Duodenal mucosa (tissue), 2 donors: ENCODE data around the gene AIG1.

ENCODE experiments used
- H3K27ac ChIP-seq: one replicate; pipeline ENCODE4 v1.7.0; 2013; ENCODE audit warnings: low read depth, low read length
- H3K27me3 ChIP-seq, 2 donors: one replicate each; pipeline ENCODE4 v1.7.0; 2013; ENCODE audit warnings: low read length in 2 of 2, control low read depth in 1 of 2; ENCODE audit not compliant: insufficient read depth in 2 of 2, control insufficient read depth in 1 of 2
- H3K36me3 ChIP-seq, 2 donors: one replicate each; pipeline ENCODE4 v1.7.0; 2013; ENCODE audit warnings: low read length in 2 of 2, control low read depth in 1 of 2; ENCODE audit not compliant: insufficient read depth in 2 of 2, control insufficient read depth in 1 of 2
- H3K4me1 ChIP-seq, 2 donors: one replicate each; pipeline ENCODE4 v1.7.0; 2013; ENCODE audit warnings: low read length in 2 of 2, control low read depth in 1 of 2; ENCODE audit not compliant: insufficient read depth in 2 of 2, control insufficient read depth in 1 of 2
- H3K4me3 ChIP-seq, 2 donors: one replicate each; pipeline ENCODE4 v1.7.0; 2013; ENCODE audit warnings: low read length in 2 of 2, low read depth in 1 of 2
- H3K9ac ChIP-seq, 2 donors: one replicate each; pipeline ENCODE4 v1.7.0; 2013; ENCODE audit warnings: low read length in 2 of 2, low read depth in 1 of 2
- H3K9me3 ChIP-seq, 2 donors: one replicate each; pipeline ENCODE4 v1.7.0; 2013; ENCODE audit warnings: low read length in 2 of 2, control low read depth in 1 of 2; ENCODE audit not compliant: control insufficient read depth in 1 of 2

Gene AIG1

GRCh38 chr6:143199291-143199690, 138.6 kb downstream of the AIG1 start:
- Histone ChIP-seq H3K4me3 (no peak overlapping the region), H3K9me3 (no peaks in the 10 kb centered on the region), H3K36me3 (peaks cover 0 to 3% of the 10 kb centered on the region in 2 donors), H3K9ac (no peak overlapping the region), H3K4me1 (no peaks in the 10 kb centered on the region), H3K27ac (no peak overlapping the region), H3K27me3 (no peaks in the 10 kb centered on the region)

- Histone ChIP-seq H3K27ac (no peak overlapping the region), H3K9me3 (no peaks in the 10 kb centered on the region), H3K4me1 (no peaks in the 10 kb centered on the region), H3K27me3 (no peaks in the 10 kb centered on the region), H3K4me3 (no peak overlapping the region), H3K9ac (no peak overlapping the region), H3K36me3 (peaks cover 0 to 3% of the 10 kb centered on the region in 2 donors)
Measured at GRCh38 chr6:143200167-143200770, 139.6 kb downstream of the AIG1 start.

DNA sequence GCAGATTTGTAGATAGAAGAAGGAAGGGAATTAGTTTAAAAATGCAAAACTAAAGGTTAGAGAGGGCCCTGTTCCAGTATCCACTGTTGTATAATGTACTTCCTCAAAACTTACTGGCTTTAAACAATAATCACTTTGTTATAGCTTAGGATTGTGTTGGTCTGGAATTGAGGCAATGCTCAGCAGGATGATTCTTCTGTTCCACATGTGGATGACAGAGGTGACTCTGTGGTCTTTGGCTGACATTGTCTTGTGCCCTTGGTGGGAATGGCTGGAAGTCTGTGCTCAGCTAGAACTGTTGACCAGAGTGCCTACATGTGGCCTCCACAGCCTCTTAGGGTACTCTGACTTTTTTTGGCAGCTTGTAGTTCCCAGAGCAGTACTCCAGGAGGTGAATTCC, 143.4 kb downstream of the AIG1 start:
- H3K4me1 ChIP-seq = no peaks in the 10 kb centered on the region
- H3K36me3 ChIP-seq = peaks cover 0 to 3% of the 10 kb centered on the region in 2 donors

DNA sequence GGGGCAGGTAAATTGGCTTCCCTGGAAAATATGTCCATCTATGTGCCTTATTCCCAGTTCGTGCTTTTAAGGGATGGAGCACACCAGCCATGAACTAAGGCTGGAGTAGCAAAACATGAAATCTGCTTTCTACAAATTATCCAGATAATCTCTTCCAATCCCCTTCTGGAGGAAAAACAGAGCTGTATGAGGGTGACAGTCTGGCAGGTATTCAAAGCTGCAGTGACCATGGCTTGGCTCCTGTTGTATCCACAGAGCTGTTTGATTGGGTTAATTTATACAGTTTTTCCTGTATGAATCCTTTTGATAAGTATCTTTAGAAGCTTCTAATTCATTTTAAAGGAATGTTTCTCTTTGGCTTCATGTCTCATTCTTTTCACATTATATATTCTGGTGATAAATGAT, 144.4 kb downstream of the AIG1 start:
- H3K27me3 ChIP-seq = no peaks in the 10 kb centered on the region
- no peak overlapping the region for H3K9ac ChIP-seq
- no peaks in the 10 kb centered on the region for H3K9me3 ChIP-seq
- no peak overlapping the region for H3K4me3 ChIP-seq
- peaks cover 0 to 3% of the 10 kb centered on the region in 2 donors for H3K36me3 ChIP-seq
- H3K4me1 ChIP-seq = no peaks in the 10 kb centered on the region
- no peak overlapping the region for H3K27ac ChIP-seq

More for the DNA sequence above, 143.4 kb downstream of the AIG1 start:
- Histone ChIP-seq H3K4me3 (no peak overlapping the region), H3K27ac (no peak overlapping the region), H3K9ac (no peak overlapping the region), H3K27me3 (no peaks in the 10 kb centered on the region), H3K9me3 (no peaks in the 10 kb centered on the region)

GRCh38 chr6:143205585-143205984, 144.9 kb downstream of the AIG1 start:
- no peaks in the 10 kb centered on the region for H3K9me3 ChIP-seq
- no peaks in the 10 kb centered on the region for H3K27me3 ChIP-seq
- peaks cover 0 to 3% of the 10 kb centered on the region in 2 donors for H3K36me3 ChIP-seq
- no peak overlapping the region for H3K27ac ChIP-seq
- no peak overlapping the region for H3K4me3 ChIP-seq
- H3K4me1 ChIP-seq = no peaks in the 10 kb centered on the region
- H3K9ac ChIP-seq = no peak overlapping the region

- Histone ChIP-seq H3K27me3 (no peaks in the 10 kb centered on the region), H3K4me1 (no peaks in the 10 kb centered on the region), H3K27ac (no peak overlapping the region), H3K4me3 (no peak overlapping the region), H3K9me3 (no peaks in the 10 kb centered on the region), H3K9ac (no peak overlapping the region), H3K36me3 (peaks cover 0 to 3% of the 10 kb centered on the region in 2 donors)
Measured at GRCh38 chr6:143205991-143206390, 145.3 kb downstream of the AIG1 start.

DNA sequence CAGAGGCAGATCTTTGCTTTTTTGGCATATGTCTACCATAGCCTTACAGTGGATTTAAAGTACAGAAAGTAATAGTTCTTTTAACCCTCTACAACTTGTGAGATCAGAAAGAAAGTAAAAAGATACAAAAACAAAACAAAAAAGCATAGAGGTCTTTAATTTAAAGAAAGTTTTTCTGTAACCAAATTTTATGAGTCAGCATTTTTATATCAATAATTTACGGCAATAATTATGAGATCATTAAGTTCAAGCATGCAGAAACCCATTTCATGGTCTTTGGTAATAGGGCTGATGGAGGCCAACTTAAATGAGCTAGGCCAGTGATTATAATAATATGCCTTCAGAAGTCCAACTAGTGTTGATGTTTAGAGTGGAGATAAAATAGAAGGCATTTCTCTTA, 145.9 kb downstream of the AIG1 start:
- Histone ChIP-seq H3K4me3 (no peak overlapping the region), H3K4me1 (no peaks in the 10 kb centered on the region), H3K36me3 (peaks cover 0 to 3% of the 10 kb centered on the region in 2 donors), H3K27me3 (no peaks in the 10 kb centered on the region), H3K9ac (no peak overlapping the region), H3K27ac (no peak overlapping the region), H3K9me3 (no peaks in the 10 kb centered on the region)

GRCh38 chr6:143210420-143210819, 149.7 kb downstream of the AIG1 start:
- Histone ChIP-seq H3K9ac (no peak overlapping the region), H3K4me1 (no peaks in the 10 kb centered on the region), H3K36me3 (no peaks in the 10 kb centered on the region), H3K9me3 (no peaks in the 10 kb centered on the region), H3K4me3 (no peak overlapping the region), H3K27me3 (no peaks in the 10 kb centered on the region), H3K27ac (no peak overlapping the region)

GRCh38 chr6:143213859-143214376, 153.2 kb downstream of the AIG1 start:
- Histone ChIP-seq H3K4me1 (no peaks in the 10 kb centered on the region), H3K27me3 (no peaks in the 10 kb centered on the region), H3K36me3 (no peaks in the 10 kb centered on the region), H3K9ac (no peak overlapping the region), H3K27ac (no peak overlapping the region), H3K9me3 (no peaks in the 10 kb centered on the region), H3K4me3 (no peak overlapping the region)

GRCh38 chr6:143215363-143215762, 154.7 kb downstream of the AIG1 start:
- no peaks in the 10 kb centered on the region for H3K4me1 ChIP-seq
- no peak overlapping the region for H3K9ac ChIP-seq
- H3K36me3 ChIP-seq = no peaks in the 10 kb centered on the region
- H3K4me3 ChIP-seq = no peak overlapping the region
- H3K27ac ChIP-seq = no peak overlapping the region
- no peaks in the 10 kb centered on the region for H3K9me3 ChIP-seq
- H3K27me3 ChIP-seq = no peaks in the 10 kb centered on the region
